HG03060 (cell line): Measurements from ENCODE around the gene GRIK4.

Source experiments
- ATAC-seq: cut with Tn5 transposase; IDR thresholded peaks from one replicate; pipeline ENCODE4 v1.9.1; 2021; ENCODE audit warnings: low read depth, moderate number of reproducible peaks; ENCODE audit not compliant: unreplicated experiment

The GRIK4 gene

DNA sequence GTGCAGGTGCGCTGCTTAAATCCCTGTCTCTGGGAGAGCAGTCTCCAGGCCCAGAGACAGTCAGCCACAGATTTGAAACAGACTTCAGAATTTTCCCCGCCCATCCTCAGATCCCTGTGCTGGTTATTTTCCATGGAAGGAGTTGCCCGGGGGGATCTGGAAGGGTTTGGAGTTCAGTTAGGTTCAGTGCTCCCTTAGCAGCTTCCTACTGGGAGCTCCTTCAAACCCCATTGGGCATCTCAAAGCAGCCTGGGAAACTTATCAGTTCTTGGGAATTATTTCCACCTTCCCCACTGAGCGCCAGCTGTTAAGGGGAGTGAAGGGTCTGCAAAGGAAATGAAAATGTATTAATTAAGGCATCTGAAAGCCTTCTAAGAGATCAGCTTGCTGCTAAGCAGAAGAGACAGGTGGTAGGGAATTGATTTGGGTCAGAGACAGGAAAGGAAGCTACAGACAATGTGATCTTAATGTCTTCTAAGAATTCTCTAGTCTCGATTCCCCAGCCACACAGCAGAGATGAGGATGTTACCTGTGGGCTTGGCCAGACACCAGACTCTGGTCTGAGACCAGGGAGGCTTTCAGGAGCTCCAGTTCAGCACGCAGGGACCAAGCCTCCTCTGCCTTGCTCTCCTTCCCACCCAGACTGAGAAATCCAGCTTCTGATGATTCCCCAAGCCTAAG is 406.2 kb downstream of the GRIK4 start:
- ATAC-seq = no peak

DNA sequence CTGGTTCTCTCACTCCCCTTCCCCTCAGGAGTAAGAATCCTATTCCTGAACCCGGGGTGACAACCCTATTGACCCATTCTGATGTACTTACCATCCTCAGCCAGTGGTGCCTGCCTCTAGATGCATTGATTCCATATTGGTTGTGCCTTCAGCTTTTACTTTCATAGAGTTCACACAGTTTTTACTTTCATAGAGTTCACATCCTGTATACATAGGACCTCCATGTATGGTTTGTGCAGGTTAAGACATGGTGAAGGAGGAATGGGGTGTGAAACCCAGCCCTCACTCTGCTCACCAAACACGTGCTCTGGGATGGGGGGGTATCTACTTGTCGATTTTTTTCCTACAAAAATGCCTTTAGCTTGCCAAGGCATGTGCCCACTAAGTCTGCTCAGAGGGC is 406.7 kb downstream of the GRIK4 start:
- ATAC-seq = no peak

DNA sequence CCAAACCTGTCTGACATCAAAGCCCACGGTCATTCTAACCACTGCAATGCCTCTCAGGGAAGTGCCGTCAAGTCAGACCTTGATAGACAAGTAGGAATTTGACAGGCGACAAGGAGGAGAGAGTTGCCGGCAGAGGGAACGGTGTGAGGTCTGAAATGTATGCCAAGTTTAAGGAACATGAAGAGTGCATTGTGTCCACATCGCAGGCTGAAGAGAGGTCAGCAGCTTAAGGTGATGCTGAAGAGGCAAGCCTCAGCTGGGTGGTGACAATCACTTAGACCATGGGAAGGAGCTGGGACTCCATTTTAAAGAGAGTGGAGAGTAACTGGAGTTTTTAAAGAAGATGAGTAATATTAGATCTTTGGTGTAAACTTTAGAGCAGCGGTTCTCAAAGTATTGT is 407.5 kb downstream of the GRIK4 start:
- ATAC-seq = no peak

DNA sequence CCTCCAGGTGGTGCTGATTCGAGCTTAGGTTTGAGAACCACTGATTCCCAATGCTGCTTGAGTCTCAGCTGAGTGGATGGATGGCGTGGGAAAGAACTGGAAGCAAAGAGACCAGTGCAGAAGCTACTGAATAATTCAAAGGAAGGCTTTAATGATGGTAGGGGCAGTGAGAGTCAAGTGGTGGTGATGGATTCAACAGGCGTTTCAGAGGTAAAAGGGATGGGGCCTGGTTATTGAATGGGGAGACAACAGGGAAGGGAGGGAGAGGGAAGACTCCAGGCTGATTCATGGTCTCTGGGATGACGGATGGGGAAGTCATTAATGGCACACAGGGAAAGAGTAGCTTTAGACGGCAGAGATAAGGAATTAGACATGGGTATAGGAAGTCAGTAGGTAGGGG is 408.0 kb downstream of the GRIK4 start:
- no peak for ATAC-seq

DNA sequence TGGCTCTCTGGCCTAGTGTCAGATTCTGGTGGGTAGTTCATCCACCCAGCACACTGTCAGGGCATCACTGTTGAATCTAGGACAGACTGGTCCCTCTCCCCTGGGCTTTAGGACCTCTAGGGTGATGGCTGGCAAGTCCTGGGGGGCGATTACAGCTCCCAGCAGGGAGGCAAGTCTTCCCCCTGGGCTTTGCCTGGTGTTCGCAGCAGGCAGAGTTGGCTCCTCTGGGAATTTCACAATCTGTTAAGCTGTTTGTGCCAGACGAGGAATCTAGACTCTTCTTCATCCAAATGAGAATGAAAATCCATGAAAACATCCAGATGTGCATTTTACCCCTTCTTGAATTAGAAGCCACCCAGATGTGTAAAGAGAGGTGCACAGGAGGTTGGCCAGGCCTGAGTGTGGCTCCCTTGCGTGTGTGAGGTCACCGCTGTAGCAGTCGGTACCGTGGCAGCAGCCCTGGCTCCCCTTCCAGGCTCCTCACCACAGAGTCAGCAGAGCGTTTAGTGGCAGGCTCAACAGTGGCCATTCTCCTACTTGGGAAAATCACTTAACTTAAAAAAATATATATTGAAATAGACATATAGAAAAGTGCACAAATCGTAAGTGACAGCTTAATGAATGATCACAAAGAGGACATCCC is 412.4 kb downstream of the GRIK4 start:
- ATAC-seq = no peak

DNA sequence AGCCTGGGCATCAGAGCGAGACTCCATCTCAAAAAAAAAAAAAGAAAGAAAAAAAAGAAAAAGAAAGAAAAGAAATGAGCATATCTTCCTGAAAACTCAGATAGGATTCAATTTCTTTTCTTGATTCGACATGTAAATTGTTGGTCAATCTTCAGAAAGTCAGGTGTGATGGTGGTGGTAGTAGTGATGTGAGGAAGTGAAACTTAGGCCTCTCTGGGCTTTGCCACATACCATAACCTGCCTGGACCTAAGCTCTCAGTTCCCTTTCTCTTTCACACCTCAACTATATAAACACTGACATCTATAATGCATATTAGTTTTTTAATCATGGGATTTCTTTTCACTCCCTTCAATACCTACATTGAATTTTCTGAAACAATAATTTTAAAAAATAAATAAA is 414.4 kb downstream of the GRIK4 start:
- peak; percentile 94 for ATAC-seq

DNA sequence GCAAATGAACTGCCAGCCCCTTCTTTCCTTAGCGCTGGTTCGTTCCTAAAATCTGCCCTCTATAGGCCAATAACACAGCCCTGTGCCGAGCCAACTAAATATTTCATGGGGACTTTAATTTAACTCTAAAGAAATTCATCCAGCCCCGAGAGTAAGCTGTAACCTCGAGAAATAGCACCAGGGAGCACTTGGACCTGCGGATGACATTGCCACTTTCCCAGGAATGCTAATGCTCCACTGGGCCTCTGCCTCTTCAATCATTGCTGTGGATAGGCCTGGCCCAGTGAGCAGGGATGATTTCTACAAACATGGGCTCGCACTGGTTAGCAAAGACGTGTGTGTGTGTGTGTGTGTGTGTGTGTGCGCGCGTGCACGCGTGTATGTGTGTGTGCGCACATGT is 417.1 kb downstream of the GRIK4 start:
- ATAC-seq = no peak

DNA sequence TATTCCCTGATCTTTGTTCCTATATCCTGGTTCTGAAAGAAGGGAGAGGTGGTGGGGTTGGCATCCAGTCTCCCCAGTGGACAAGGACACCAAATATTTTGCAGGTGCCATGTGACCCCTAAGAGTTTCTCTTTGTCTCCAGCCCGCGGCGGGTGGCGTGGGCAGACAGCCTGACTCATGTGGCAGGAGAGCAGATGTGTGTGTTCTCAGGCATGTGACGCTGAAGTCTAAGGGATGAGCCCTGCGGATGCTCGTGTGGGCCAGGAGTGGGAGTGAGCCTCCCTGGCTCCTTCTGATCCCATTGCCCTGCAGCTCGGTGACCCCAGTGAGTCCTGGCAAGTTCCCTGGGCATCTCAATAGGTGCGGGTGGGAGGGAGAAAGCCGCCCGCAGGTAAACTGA is 417.5 kb downstream of the GRIK4 start:
- no peak for ATAC-seq

DNA sequence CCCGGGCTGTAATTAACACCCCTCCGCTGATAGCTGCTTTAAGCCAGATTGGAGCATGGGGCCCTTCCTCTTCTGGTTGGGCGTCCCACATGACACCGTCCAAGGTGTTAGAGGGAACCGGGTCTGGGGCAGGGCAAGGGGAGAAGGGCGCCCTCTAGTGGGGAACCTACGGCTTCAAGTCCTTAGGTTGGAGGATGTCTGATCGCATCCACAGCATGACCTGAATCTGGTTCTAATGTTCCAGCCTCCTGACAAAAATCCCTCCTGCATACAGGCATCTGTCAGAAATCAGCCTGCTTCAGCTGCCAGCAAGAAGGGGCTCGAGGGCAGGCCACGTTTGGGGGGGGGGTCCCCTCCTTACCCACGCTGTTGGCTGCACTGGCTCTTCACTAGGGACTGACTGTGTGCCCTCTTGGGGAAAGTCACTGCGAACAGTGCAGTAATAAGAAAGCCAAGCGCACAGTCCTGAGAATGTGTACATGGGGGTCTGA is 418.2 kb downstream of the GRIK4 start:
- no peak for ATAC-seq

DNA sequence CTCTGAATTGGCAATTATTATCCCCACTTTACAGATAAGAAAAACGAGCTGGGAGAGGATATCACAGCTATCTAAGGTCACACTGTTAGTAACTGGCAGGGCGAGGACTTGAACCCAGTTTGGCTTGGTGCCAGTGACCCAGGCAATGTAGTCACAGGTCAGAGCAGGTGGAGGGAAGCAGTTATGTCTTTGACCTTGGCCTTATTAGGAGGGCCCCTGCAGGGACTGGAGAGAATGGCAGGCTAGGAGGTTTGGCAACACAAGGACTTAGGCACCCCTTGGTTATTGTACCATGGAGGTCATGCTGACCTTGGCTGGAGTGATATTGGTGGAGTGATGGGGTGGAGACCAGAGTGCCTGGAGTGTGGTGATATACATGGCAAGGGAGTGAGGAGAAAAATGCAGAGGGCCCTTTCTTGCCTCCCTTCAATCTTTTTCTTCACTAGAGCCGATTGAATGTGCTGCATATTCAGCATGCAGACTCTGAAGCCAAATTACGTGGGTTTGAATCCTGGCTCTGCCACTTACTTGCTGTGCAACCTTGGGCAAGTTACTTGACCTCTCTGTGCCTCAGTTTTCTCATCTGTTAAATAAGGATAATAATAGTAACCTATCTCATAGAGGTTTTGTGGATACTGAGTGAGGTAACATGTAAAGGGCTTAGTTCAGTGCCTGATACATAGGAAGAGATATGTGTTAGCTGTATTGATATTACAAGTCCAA is 419.7 kb downstream of the GRIK4 start:
- ATAC-seq = no peak

DNA sequence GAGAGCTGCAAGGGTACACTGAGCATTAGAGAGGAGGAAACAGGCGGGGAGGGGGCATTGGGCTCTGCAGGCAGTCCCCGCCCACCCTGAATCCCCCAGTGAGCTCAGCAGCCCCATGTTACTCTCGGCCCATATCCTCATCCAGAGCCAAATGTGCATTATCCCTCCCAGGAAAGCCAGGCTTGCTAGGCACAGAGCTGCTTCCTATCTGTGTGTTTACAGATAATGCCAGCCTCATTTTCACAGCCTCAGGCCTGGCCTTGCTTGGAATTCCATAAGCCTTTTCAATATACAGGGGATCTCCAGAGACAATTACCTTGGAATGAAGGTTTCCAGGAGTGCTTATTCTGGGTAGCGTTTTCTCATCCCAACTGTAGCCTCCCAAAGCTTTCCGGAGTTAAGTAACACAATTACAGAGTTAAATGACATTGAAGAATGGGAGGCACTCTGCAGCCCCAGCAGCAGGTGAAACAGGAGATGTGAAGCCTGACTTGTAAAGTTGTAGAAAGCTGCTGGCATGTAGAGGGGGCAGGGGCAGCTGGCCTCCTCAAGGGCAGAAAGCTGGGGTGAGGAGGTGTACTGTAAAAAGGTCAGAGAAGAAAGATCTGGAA is 420.9 kb downstream of the GRIK4 start:
- ATAC-seq = no peak

DNA sequence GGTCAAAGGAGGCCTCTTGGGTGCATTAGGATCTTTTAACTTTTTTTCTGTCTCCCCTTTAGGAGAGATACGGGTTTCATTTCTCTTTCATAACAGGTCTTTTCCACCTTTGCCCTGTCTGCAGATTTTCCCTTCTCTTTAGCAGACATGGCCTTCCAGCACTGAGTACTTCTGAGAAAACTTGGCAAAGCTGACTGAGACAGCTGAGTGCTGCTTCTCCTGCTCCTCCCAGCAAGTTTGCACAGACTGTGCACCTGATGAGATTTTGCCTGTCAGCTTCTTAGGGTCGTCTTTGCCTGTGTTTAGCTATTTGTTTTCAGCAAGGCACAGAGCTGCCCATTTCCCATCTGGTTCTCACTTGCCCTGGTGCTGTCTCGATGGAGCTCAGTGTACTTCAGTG is 424.8 kb downstream of the GRIK4 start:
- no peak for ATAC-seq

DNA sequence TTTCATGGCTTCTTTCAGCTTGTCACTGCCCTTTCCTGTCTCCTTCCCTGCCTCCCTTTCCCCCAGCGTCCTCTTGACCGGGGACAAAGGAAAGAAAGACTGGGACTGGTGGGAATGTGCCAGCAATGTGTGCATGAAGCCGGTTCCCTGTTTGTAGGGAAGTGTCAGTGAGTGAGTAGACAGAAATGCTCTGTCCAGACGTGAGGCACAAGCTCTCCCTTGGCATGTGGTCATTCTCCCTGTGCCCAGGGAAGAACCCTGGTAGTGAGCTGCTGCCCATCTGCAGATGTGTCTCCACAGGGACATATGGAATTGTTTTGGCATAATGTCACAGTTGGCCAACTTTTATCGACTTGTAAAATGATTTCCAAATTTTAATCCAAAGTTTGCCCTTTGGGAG is 426.0 kb downstream of the GRIK4 start:
- ATAC-seq = no peak

DNA sequence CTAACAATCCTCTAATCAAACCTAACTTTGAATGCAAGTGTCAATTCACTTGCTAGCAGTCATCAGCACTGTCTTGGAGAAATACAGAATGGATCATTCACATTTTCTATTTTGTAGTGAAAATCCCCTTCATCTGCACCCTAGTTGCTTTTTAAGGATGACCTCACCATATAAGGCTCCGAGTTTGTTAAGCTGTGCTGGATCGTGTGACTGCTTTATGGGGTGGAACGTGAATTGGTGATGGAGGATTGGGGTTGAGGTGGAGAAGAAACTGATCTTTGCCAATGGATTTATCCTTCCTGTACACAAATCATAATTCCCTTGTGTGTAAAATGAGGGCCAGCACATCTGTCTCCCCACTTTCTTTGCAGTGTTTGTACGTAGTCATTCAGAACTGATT is 426.7 kb downstream of the GRIK4 start:
- ATAC-seq = no peak

DNA sequence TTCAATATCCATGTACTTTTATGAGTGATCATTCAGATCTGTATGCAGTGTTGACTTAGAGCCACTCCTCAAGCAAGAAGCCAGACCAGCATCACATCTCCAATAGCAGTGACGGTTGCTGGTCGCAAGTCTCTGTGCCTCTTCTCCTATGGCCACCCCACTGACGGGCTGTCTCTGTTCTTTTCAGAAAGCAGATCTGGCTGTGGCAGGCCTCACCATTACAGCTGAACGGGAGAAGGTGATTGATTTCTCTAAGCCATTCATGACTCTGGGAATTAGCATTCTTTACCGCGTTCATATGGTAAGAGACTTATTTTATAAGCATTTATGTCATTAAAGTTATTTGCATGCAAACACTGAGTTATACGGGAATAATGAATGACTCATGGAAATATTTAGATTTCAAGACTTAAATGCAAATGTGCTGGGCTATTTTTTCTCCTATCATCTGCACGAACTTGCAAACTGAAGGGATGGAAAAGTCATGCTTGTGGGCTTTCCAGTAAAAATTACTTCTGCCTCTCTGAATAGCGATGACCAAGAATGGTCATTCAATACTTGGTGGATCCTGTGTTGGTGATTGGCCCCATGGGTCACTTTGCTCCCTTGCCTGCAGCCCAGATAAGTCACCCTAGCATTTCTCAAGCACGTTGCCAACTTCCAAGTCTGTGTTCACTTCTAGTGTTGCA is 428.8 kb downstream of the GRIK4 start:
- no peak for ATAC-seq

DNA sequence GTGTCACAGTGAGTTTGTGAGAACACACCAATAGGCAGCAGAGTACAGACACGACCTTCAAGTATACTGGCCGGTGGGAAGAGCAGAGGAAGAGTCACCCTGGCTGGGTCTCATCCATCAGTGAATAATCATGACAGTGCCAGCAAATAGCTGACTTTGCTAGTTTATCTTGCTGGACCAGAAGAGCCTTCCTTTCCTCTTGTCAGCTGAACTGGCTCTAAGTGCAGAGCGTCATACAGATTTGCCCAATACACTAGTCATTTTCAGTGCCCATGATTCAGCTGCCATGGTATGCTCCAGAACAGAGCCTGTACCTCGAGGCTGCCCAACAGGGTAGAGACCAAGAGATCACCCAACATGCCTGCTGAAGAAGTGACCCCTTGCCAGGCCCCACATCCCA is 429.5 kb downstream of the GRIK4 start:
- ATAC-seq = no peak

DNA sequence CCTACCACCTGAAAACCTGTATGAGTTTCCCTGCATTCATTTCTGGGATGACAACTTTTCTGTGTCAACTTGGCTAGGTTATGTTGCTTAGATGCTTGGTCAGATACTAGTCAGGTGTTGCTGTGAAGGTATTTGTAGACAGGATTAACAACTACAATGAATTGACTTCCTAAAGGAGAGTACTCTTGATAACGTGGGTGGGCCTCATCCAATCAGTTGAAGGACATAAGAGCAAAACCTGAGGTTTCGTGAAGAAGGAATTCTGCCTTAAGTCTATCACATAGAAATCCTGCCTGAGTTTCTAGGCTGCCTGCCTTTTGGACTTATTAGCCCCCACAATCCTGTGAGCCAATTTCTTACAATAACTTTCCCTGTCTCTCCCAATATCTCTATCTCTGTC is 431.2 kb downstream of the GRIK4 start:
- ATAC-seq = no peak

DNA sequence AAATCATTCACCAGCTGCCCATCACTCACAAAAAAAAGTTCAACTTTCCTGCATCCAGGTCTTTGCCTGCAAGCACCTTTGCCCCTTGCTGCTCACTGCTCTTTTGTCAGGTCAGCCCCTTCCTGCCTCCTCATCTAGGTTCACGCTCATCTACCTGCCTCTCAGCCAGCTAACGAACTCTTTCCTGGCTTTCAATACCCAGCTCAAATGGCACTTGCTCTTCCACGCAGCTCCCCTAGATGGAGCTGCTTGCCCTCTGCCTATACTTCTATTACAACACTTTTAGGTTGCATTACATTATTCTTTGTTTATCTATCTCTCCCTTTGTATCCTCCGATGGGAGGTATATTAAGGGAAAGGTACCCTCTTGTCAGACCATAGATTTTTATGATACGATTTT is 433.5 kb downstream of the GRIK4 start:
- ATAC-seq = no peak

DNA sequence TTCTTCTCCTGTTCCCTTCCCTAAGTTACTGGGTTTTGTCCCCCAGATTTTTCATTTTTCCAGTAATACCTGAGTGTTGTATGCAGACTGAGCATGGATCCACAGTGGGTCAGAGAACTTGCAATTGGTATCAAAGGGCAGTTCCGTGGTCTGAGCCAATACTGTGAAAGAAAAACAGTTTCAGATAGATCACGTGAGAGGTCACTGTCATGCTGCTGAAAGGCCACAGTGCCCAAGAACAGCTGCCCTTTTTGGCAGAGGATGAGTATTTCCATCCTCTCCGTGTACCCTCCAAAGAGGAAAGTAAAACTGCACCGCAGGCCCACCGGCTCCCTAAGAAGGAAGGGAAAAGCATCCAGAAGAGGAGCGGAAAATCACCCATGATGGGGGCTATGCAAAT is 439.3 kb downstream of the GRIK4 start:
- ATAC-seq = no peak

DNA sequence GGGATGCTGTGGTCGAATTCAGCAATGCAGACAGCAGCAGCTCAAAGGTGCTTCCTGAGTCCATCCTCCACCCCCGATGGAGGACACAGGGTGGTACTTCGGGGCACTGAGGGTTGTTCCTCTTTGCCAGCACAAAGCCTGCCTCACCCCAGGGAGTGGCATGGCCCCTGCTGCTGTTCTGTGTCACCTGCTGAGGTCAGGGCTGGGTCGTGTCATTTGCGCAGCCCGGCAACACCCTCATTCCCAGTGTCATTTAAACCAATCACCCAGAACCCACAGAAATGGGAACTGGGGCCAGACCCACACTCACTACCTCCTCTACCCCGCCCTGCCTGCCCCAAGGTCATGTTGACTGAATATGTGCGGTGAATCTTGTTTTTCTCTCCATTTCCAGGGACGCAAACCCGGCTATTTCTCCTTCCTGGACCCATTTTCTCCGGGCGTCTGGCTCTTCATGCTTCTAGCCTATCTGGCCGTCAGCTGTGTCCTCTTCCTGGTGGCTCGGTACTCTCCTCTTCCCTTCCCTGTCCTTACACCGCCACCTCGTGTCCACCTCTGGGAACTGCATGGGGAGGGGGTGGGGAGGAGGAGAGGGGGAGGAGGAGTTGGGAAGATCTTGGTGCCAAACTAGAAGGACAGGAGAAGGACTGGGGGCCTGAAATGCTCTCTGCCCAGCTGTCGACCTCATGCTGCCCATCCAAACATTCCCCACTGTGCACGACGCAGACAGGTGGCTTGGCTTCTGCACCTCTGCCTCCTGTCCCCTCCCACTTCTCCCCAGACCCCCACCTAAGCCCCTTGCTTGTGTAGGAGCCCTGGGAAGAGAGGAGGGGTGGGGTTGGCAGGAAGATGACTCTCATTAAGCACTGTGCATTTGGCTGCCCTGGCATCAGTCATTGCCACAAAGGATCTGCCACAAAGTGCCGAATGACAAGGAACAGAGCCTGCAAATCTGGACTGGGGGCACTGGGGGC is 441.2 kb downstream of the GRIK4 start:
- no peak for ATAC-seq
